RWPE1 (cell line): ENCODE results near the gene LDLRAD4.

Source experiments
- CTCF ChIA-PET: fragments of 350-600 bp; sonication (Branson Sonifier 250); formaldehyde crosslinking; extraction: SDS; loops from one replicate; lab custom pipeline; 2021; lab: Yijun Ruan, JAX
- POLR2A ChIA-PET: fragments of 400-600 bp; formaldehyde crosslinking; extraction: SDS; loops from one replicate; lab custom pipeline; 2020; ENCODE audit warnings: antibody characterized with exemption; ENCODE audit not compliant: low non-redundant PET; lab: Yijun Ruan, JAX
- DNase-seq: peaks from one replicate; pipeline ENCODE4 v3.0.0; 2012; ENCODE audit warnings: low spot score
- H3K27ac ChIP-seq: fragments of 450-650 bp; 2 replicates; pipeline ENCODE4 v1.5.1; 2017
- CTCF ChIP-seq: fragments of 450-650 bp; conservative IDR thresholded peaks from 2 replicates; pipeline ENCODE4 v1.5.1; 2017; ENCODE audit warnings: low read depth, mild to moderate bottlenecking

LDLRAD4 gene

GRCh38 chr18:13370995-13371625 is 152.6 kb downstream of the LDLRAD4 start:
- ChIA-PET CTCF (no interaction called here), POLR2A (no interaction called here)
- no peak for DNase-seq
- no peak overlapping the region for H3K27ac ChIP-seq
- TF ChIP-seq CTCF: no peak

GRCh38 chr18:13371689-13372418 is 153.3 kb downstream of the LDLRAD4 start:
- ChIA-PET CTCF (no interaction called here), POLR2A (interaction anchor here (0.6 kb wide), 1 partner anchor 18 kb away, joined by 3 read pairs; no protein-coding TSS in a partner anchor)
- TF ChIP-seq CTCF: no peak
- DNase-seq: no peak
- H3K27ac ChIP-seq: no peak overlapping the region

GRCh38 chr18:13372531-13372951 is 154.0 kb downstream of the LDLRAD4 start:
- ChIA-PET CTCF (no interaction called here), POLR2A (no interaction called here)
- TF ChIP-seq CTCF: no peak
- no peak overlapping the region for H3K27ac ChIP-seq
- DNase-seq: no peak

- CTCF ChIA-PET: no interaction called here
- POLR2A ChIA-PET: no interaction called here
- TF ChIP-seq CTCF: no peak
These were observed 155.5 kb downstream of the LDLRAD4 start for GRCh38 chr18:13374096-13374467.

GRCh38 chr18:13374468-13375301 is 156.1 kb downstream of the LDLRAD4 start:
- CTCF ChIA-PET: interaction anchor here (0.6 kb wide), 1 partner anchor 1336 kb away, joined by 3 read pairs; no protein-coding TSS in a partner anchor
- peak overlapping the region; percentile 51; the same call in 1 of the 2 replicates for H3K27ac ChIP-seq
- DNase-seq: no peak
- TF ChIP-seq CTCF: no peak
- POLR2A ChIA-PET: no interaction called here

More at GRCh38 chr18:13374096-13374467, 155.5 kb downstream of the LDLRAD4 start:
- no peak overlapping the region for H3K27ac ChIP-seq
- DNase-seq: no peak
